Measurements from ENCODE around the gene SNRPA1.

SNRPA1 gene

DNA sequence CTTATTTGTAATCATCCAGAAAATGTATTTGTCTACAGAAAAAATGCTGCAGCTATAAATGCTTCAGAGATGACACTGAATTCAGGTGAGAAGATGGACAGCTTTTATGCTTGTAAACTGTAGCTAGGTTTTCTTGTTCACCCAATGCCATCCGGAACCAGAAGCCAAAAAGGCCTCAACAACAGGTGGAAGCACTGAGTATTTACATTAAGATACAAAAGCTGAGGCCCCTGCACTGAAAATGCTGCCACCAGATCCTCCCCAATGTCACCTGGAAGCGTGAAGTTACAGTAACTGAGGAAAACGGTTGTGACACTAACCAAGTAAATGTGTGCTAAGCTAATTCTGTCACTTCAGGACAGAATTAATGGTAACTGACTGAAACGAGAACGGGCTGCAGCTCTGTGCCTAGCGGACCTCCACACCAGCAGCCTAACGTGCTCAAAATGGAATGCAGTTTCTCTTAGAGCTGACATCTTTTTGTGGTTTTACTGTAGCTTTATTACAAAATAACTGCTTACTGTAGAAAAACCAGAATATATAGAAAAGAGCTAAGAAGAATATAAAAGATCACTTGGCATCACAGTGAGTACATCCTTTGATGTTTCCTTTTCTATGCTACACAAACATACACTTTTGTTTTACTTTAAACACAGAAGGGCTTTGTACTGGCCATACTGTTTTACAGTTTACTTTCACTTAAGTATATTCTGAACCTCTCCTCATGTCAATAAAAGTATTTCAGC is 50.8 kb downstream of the SNRPA1 start:
- no peak for DNase-seq (ENCODE audit: low read depth, low spot score)

DNA sequence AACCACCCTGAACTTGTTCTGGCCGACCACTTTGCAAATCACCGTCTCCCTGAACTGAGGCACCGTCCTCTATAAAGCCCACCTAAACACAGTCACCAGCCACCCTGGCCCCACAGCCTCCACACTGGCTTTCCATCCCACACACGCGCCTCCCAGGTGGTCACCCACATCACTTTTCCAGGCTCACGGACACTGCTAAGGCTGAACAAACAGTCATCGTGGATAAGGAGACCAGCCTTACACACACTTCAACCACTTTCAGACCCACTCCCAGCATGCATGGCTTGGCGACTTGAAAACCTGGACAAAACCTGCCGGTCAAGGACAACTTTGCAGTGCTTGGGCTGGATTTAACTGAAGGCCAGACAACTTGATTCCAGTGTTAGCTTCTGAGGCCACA is 51.6 kb downstream of the SNRPA1 start:
- DNase-seq (ENCODE audit: low read depth, low spot score), result no peak

DNA sequence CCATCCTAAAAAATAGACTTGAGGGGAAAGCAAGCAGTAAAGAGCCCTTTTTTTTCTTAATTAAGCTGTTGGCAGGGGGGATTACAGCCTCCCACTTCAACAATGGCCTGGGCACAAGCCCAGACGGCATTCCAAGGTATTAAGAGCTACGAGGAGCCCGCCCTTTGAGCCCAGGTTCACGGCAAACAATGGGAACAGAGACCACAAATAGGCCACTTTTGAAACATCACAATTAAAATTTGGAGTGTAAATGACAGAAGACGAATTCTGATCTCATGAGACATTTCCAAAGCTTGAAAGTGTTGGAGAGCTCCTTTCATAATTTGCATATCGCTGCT is 52.1 kb downstream of the SNRPA1 start:
- DNase-seq (ENCODE audit: low read depth, low spot score), result no peak

DNA sequence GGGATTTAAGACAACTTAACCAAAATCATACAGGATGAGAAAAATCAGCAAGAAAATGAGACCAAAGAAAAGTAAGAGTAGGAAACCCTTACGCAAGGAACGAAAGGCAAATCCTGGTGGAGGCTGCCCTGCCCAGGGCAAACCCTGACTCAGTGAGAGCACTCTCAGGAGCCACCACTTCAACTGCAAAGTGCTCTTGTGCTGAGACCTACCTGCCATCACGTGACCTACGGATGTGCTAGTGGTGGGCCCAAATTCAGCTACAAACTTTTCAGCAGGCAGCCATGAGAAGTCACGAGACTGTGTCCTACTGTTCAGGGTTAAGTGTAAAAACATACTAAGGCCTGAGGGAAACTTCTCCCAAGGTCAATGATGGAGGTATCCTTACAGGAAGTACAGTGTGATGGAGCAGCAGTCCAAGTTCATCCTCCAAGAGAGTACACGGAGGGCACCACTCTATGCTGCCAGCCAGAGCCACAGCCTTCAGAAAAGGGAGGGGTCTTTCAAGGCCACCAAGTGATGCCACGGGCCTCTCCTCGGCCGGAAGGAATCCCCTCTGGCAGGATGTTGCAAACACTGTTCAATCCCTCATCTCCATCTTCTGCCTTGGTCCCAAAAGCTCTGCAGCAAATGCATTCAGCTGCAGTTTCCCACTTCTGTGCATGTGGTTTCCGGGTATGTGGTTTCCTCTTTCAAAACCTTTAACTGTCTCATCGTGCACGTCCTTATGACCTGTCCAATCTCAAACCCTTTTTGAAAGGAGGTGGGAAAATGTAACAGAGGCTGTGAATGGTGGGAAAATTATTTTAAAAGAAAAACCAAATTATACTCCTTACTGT is 52.7 kb downstream of the SNRPA1 start:
- no peak for DNase-seq (ENCODE audit: low read depth, low spot score)

DNA sequence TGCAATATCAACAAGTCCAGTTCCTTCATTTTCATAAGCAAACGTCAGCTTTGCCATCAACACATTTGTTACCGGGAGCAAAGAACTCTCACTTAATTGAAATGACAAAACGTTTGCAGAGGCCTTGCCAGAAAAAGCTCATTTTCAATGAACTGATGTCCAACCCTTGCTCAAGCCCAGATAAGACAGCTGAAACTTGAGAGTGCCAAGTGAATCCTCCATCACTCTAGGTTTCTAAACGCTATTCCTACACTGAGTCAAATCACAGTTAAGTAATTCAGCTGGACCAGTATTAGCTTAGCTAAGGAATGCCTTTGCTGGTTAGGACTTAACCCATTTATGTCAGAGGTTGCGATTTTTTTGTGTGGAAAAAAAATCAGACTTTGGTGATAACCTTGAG is 54.7 kb downstream of the SNRPA1 start:
- DNase-seq (ENCODE audit: low read depth, low spot score), result no peak

DNA sequence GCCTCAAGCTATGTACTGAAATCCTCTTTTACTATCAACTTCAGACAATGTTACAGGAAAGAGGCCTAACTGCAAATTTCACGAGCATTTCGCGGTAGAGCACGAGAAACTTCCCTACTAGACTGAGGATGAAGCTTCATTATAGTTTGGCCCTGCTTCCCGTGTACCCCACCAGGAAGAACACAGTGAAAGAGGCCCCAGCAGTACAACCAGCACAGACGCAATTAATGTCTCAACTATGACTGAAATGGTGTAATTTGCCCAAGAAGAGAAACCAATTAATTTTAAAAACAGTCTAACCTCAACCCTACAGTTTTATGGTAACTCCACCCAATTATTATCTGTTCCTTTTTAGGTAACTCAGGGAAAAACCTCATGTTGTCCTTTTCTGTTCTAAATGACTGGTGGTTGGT is 55.3 kb downstream of the SNRPA1 start:
- no peak for DNase-seq (ENCODE audit: low read depth, low spot score)

DNA sequence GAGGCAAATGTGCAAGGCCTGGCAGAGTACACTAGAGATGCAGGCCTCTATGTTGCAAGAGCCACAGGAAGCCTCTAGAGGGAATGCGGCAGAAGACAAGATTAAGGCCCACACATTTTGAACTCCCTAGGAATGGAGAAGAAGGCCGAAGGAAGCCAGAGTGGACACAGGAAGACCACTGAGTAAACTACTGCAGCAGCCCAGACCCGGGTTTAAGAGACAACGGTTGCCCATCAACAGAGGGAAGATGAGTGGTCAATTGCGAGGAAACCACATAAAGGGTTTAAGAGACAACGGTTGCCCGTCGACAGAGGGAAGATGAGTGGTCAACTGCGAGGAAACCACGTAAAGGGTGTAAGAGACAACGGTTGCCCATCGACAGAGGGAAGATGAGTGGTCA is 57.8 kb downstream of the SNRPA1 start:
- no peak for DNase-seq (ENCODE audit: low read depth, low spot score)

DNA sequence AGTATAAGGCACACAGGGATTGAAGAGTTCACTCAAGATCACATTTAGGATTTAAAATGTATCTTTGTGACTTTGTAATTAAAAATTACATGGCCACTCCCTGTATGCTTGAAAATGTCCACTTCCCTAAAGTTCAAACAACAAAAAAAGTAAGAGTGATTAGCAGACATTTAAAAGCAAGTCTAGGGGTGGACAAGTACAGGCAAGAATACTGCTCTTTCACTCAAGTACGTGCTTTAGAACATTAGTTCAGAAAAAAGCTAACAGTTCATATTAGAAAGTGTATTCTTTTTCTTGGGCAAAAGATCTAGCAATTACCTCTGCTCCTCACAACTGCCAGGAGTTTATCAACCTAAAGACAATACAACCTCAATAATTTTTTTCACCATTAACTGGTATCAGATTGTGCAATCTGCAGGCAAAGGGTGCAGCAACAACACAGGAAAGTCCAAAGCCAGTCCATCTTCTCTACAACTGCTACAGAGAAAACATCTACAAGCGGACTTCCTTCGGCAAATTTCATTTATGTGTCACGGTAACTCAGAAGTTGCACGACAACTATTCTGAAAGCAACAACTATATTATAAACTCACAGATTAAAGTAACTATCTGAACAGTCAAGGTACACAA is 61.3 kb downstream of the SNRPA1 start:
- no peak for DNase-seq (ENCODE audit: low read depth, low spot score)

DNA sequence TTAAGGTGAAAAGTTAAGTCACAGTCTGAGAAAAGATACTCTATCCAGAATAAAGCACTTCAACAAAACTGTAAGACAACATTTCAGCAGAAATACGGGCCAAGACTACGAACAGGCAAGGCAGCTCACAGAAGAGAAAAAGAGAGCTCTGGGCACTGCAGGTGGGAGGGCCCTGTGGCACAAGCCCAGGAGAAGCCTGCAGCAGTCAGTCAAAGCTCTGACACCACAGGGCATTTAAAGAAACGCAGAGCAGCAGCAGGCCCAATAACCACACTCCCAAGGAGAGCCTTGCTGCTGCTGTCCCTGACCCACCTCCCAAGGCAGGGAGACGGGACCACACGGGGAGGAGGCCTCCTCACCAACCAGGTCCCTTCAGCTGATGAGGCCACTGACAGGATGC is 62.4 kb downstream of the SNRPA1 start:
- DNase-seq (ENCODE audit: low read depth, low spot score), result peak; percentile 45

All from ELF-1 (cell line).